ENCODE measurements around the gene CCNC. TPM values are rescaled to one million over a fixed set of nuclear protein-coding genes. Genes with fewer than 3 reads are reported as not detected.

CCNC gene
- total and polyA plus RNA-seq, 2 of the 13 experiments (the other 11 are each of a cell fraction or from before 2014, with no cell fraction given), result 69.6 to 141 TPM

GRCh38 chr6:99568103-99568933 is at the start of gene CCNC (continued):
- TF ChIP-seq, protein P1, sequence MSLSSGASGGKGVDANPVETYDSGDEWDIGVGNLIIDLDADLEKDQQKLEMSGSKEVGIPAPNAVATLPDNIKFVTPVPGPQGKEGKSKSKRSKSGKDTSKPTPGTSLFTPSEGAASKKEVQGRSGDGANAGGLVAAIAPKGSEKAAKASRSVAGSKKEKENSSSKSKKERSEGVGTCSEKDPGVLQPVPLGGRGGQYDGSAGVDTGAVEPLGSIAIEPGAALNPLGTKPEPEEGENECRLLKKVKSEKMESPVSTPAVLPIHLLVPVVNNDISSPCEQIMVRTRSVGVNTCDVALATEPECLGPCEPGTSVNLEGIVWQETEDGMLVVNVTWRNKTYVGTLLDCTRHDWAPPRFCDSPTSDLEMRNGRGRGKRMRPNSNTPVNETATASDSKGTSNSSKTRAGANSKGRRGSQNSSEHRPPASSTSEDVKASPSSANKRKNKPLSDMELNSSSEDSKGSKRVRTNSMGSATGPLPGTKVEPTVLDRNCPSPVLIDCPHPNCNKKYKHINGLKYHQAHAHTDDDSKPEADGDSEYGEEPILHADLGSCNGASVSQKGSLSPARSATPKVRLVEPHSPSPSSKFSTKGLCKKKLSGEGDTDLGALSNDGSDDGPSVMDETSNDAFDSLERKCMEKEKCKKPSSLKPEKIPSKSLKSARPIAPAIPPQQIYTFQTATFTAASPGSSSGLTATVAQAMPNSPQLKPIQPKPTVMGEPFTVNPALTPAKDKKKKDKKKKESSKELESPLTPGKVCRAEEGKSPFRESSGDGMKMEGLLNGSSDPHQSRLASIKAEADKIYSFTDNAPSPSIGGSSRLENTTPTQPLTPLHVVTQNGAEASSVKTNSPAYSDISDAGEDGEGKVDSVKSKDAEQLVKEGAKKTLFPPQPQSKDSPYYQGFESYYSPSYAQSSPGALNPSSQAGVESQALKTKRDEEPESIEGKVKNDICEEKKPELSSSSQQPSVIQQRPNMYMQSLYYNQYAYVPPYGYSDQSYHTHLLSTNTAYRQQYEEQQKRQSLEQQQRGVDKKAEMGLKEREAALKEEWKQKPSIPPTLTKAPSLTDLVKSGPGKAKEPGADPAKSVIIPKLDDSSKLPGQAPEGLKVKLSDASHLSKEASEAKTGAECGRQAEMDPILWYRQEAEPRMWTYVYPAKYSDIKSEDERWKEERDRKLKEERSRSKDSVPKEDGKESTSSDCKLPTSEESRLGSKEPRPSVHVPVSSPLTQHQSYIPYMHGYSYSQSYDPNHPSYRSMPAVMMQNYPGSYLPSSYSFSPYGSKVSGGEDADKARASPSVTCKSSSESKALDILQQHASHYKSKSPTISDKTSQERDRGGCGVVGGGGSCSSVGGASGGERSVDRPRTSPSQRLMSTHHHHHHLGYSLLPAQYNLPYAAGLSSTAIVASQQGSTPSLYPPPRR (CRISPR knock-in tag; IDR thresholded peaks at IDR 0.05; ENCODE audit: borderline replicate concordance), result 0 out of 2 replicates have a peak, but pooled peaks have one; percentile 36
- no peak for TF ChIP-seq RAD51 (IDR thresholded peaks at IDR 0.05; ENCODE audit: borderline replicate concordance)
- no peak for TF ChIP-seq ZNF234 (CRISPR knock-in tag; conservative IDR thresholded peaks at IDR 0.05)
- TF ChIP-seq ZNF460 (CRISPR knock-in tag; IDR thresholded peaks at IDR 0.05; ENCODE audit: borderline replicate concordance), result peak; percentile 41; the same call in 1 of the 2 replicates
- no peak for TF ChIP-seq ZFP36 (IDR thresholded peaks at IDR 0.05; ENCODE audit: borderline replicate concordance, low read depth, low read length, partially characterized antibody)
- TF ChIP-seq E2F5 (CRISPR knock-in tag; conservative IDR thresholded peaks at IDR 0.05), result peak; percentile 64; the same call in 1 of the 2 replicates
- peak; percentile 56 for TF ChIP-seq RBM22 (optimal IDR thresholded peaks at IDR 0.05; ENCODE audit: low read length)
- no peak; the same call in 1 of the 2 replicates for TF ChIP-seq ISX (CRISPR knock-in tag; conservative IDR thresholded peaks at IDR 0.05)
- TF ChIP-seq RFX3 (CRISPR knock-in tag; IDR thresholded peaks at IDR 0.05), result no peak; the same call in 1 of the 2 replicates
- no peak for TF ChIP-seq ZNF619 (CRISPR knock-in tag; IDR thresholded peaks at IDR 0.05)
- TF ChIP-seq, protein P2, sequence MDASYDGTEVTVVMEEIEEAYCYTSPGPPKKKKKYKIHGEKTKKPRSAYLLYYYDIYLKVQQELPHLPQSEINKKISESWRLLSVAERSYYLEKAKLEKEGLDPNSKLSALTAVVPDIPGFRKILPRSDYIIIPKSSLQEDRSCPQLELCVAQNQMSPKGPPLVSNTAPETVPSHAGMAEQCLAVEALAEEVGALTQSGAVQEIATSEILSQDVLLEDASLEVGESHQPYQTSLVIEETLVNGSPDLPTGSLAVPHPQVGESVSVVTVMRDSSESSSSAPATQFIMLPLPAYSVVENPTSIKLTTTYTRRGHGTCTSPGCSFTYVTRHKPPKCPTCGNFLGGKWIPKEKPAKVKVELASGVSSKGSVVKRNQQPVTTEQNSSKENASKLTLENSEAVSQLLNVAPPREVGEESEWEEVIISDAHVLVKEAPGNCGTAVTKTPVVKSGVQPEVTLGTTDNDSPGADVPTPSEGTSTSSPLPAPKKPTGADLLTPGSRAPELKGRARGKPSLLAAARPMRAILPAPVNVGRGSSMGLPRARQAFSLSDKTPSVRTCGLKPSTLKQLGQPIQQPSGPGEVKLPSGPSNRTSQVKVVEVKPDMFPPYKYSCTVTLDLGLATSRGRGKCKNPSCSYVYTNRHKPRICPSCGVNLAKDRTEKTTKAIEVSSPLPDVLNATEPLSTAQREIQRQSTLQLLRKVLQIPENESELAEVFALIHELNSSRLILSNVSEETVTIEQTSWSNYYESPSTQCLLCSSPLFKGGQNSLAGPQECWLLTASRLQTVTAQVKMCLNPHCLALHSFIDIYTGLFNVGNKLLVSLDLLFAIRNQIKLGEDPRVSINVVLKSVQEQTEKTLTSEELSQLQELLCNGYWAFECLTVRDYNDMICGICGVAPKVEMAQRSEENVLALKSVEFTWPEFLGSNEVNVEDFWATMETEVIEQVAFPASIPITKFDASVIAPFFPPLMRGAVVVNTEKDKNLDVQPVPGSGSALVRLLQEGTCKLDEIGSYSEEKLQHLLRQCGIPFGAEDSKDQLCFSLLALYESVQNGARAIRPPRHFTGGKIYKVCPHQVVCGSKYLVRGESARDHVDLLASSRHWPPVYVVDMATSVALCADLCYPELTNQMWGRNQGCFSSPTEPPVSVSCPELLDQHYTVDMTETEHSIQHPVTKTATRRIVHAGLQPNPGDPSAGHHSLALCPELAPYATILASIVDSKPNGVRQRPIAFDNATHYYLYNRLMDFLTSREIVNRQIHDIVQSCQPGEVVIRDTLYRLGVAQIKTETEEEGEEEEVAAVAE (CRISPR knock-in tag; IDR thresholded peaks at IDR 0.05; ENCODE audit: borderline replicate concordance), result peak; percentile 95
- peak; percentile 85; the same call in 1 of the 2 replicates for TF ChIP-seq ZNF616 (CRISPR knock-in tag; IDR thresholded peaks at IDR 0.05; ENCODE audit: low read depth)
- TF ChIP-seq KAT2B (IDR thresholded peaks at IDR 0.05; ENCODE audit: borderline replicate concordance, low read depth, low read length), result no peak
- peak; percentile 91; the same call in 1 of the 2 replicates for TF ChIP-seq SSRP1 (CRISPR knock-in tag; IDR thresholded peaks at IDR 0.05)
- no peak for TF ChIP-seq ZNF567 (CRISPR knock-in tag; IDR thresholded peaks at IDR 0.05; ENCODE audit: borderline replicate concordance)
- TF ChIP-seq, protein P3, sequence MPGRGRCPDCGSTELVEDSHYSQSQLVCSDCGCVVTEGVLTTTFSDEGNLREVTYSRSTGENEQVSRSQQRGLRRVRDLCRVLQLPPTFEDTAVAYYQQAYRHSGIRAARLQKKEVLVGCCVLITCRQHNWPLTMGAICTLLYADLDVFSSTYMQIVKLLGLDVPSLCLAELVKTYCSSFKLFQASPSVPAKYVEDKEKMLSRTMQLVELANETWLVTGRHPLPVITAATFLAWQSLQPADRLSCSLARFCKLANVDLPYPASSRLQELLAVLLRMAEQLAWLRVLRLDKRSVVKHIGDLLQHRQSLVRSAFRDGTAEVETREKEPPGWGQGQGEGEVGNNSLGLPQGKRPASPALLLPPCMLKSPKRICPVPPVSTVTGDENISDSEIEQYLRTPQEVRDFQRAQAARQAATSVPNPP (CRISPR knock-in tag; IDR thresholded peaks at IDR 0.05), result peak; percentile 71; the same call in 1 of the 2 replicates
- TF ChIP-seq NR3C1 (CRISPR knock-in tag; IDR thresholded peaks at IDR 0.05), result no peak
